ENCODE measurements around the gene SLC29A4.

- TF ChIP-seq, protein P1, sequence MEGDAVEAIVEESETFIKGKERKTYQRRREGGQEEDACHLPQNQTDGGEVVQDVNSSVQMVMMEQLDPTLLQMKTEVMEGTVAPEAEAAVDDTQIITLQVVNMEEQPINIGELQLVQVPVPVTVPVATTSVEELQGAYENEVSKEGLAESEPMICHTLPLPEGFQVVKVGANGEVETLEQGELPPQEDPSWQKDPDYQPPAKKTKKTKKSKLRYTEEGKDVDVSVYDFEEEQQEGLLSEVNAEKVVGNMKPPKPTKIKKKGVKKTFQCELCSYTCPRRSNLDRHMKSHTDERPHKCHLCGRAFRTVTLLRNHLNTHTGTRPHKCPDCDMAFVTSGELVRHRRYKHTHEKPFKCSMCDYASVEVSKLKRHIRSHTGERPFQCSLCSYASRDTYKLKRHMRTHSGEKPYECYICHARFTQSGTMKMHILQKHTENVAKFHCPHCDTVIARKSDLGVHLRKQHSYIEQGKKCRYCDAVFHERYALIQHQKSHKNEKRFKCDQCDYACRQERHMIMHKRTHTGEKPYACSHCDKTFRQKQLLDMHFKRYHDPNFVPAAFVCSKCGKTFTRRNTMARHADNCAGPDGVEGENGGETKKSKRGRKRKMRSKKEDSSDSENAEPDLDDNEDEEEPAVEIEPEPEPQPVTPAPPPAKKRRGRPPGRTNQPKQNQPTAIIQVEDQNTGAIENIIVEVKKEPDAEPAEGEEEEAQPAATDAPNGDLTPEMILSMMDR (IDR thresholded peaks at IDR 0.05) = no peak
- TF ChIP-seq POLR2A (IDR thresholded peaks at IDR 0.05) = no peak
- no peak for TF ChIP-seq EP300 (IDR thresholded peaks at IDR 0.05)
Observed at GRCh38 chr7:5309146-5309545, 26.4 kb downstream of the SLC29A4 start.

All from stomach (tissue), 4 donors.